Transverse colon (tissue), 4 donors: Measurements from ENCODE around the gene FUNDC2.

Experiments used
- EP300 ChIP-seq: sonication (generic); formaldehyde crosslinking; IDR thresholded peaks from one replicate; pipeline ENCODE4 v1.6.1; 2017; ENCODE audit warnings: antibody characterized with exemption, low read depth
- POLR2A ChIP-seq: fragments of 450-650 bp; IDR thresholded peaks from one replicate; pipeline ENCODE4 v1.6.1; 2016; ENCODE audit warnings: antibody characterized with exemption, mild to moderate bottlenecking, moderate library complexity
- POLR2AphosphoS5 ChIP-seq, 3 donors: sonication (generic); formaldehyde crosslinking; IDR thresholded peaks; one replicate each; pipeline ENCODE4 v1.6.1; 2016; ENCODE audit warnings: antibody characterized with exemption in 3 of 3
- TF ChIP-seq, protein P1 (sequence below), 5 experiments: fragments of 200-600 bp in 3 of 5; fragments of 450-650 bp in 2 of 5; sonication (generic) in 3 of 5; IDR thresholded peaks; 1 replicate in 2 of 5; 2 replicates in 3 of 5; pipeline ENCODE4 v1.5.1; 2016 to 2017; ENCODE audit warnings: antibody characterized with exemption in 5 of 5, inconsistent platforms in 3 of 5, mild to moderate bottlenecking in 2 of 5, moderate library complexity in 1 of 5

GRCh38 chrX:155055494-155055893 lies 28.9 kb downstream of the FUNDC2 start:
- TF ChIP-seq, protein P1, sequence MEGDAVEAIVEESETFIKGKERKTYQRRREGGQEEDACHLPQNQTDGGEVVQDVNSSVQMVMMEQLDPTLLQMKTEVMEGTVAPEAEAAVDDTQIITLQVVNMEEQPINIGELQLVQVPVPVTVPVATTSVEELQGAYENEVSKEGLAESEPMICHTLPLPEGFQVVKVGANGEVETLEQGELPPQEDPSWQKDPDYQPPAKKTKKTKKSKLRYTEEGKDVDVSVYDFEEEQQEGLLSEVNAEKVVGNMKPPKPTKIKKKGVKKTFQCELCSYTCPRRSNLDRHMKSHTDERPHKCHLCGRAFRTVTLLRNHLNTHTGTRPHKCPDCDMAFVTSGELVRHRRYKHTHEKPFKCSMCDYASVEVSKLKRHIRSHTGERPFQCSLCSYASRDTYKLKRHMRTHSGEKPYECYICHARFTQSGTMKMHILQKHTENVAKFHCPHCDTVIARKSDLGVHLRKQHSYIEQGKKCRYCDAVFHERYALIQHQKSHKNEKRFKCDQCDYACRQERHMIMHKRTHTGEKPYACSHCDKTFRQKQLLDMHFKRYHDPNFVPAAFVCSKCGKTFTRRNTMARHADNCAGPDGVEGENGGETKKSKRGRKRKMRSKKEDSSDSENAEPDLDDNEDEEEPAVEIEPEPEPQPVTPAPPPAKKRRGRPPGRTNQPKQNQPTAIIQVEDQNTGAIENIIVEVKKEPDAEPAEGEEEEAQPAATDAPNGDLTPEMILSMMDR (IDR thresholded peaks at IDR 0.05) = no peak
- TF ChIP-seq POLR2A (no peak), POLR2AphosphoS5 (IDR thresholded peaks at IDR 0.05) (no peak), EP300 (no peak)
